NCI-H510A treated with DMSO at 0.1 percent for 48 hours (cell line): ENCODE data around the gene PLPPR4.

ENCODE experiments used
- DNase-seq: peaks from one replicate; lab custom pipeline; 2025; lab: John Stamatoyannopoulos, UW

PLPPR4 gene

DNA sequence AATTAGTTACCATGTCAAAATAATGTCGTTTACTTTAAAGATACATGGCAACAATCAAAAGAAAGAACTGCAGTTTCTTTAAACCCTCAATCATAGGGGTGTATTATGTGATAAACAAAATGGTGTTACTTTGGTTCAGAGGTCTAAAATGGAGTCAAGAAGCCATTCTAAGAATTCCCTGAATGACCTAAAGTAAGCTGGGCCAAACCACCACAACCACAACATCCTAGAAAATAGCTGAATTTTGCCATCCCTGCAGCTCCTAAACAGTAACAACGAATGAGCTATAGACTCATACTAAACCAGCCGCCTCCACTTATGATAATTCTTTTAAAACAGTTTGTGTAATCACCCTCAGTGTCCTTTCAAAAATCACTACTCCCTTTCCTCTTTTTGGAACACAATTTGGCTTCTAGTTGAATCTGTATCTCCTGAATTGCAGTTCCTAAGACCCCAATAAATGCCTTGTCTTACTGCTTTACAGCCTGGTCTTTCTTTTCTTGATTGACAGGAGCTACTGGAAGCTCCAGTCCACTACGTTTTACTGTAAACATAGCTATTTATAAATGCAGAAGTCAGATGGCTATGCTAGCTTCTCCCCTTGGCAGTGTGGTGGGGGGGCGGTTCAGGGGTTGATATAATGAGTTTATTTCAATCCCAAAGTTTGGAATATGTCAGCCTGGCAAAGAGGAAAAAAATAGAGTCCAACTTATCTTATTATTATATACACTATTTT is 84.3 kb downstream of the PLPPR4 start:
- no peak for DNase-seq

DNA sequence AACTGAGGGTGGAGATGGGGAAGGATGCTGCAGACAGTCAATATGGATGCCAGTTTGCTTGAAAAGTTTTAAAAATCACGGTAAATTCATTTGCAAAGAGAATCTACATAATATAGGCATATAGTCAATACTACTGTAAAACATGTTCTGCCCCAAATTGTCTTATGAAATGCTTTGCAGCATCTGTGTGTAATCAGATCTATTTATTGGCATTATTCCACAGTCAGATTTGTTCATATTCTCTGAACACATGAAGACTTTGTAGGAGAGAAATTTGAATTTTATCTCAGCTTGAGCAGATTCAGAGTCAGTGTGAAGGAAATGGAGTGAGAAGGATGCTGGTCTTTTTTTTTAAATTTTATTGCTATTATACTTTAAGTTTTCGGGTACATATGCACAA is 88.5 kb downstream of the PLPPR4 start:
- DNase-seq: no peak

DNA sequence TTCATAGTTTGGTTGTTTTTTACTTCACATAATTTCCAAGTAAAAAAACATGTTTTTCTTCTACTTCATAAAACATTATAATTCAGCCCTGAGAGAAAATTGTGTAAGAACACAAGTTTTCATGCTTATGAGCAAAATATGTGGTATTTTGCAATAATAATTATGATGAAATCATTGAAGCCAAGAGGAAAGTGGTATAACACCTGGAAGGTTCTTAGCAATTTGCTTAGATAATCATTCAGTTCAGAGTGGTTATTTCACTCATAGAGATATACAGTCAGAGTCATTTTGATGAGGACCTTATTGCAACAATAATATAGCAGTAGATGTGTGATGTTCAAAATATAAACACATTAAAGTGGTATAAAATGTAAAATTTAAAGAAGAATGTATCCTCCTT is 94.5 kb downstream of the PLPPR4 start:
- no peak for DNase-seq
